SK-N-SH treated with all-trans-retinoic acid at 6 μM for 48 hours (cell line): ENCODE measurements around the gene PIGX.

Source experiments
- GLIS3 ChIP-seq: fragments of 250-450 bp; sonication (Bioruptor Pico); IDR thresholded peaks from 2 replicates; pipeline ENCODE4 v1.5.0; 2020; ENCODE audit warnings: mild to moderate bottlenecking, moderate library complexity
- PATZ1 ChIP-seq: fragments of 250-450 bp; sonication (Bioruptor Pico); IDR thresholded peaks from 2 replicates; pipeline ENCODE4 v1.8.0; 2020; ENCODE audit warnings: mild to moderate bottlenecking, moderate library complexity, borderline replicate concordance
- POU6F1 ChIP-seq: fragments of 250-450 bp; sonication (Bioruptor Pico); IDR thresholded peaks from 2 replicates; pipeline ENCODE4 v1.8.0; 2021; ENCODE audit warnings: low read depth, mild to moderate bottlenecking, moderate library complexity, borderline replicate concordance
- RARB ChIP-seq: fragments of 250-450 bp; sonication (Bioruptor Pico); IDR thresholded peaks from 2 replicates; pipeline ENCODE4 v1.8.0; 2021; ENCODE audit warnings: mild to moderate bottlenecking, moderate library complexity
- TCF4 ChIP-seq: fragments of 250-450 bp; sonication (Bioruptor Pico); IDR thresholded peaks from 2 replicates; pipeline ENCODE4 v1.8.0; 2021; ENCODE audit warnings: mild to moderate bottlenecking, moderate library complexity, borderline replicate concordance
- TSHZ2 ChIP-seq: fragments of 250-450 bp; sonication (Bioruptor Pico); IDR thresholded peaks from 2 replicates; pipeline ENCODE4 v1.5.0; 2020; ENCODE audit warnings: mild to moderate bottlenecking, moderate library complexity
- ZFP3 ChIP-seq: fragments of 250-450 bp; sonication (Bioruptor Pico); IDR thresholded peaks from 2 replicates; pipeline ENCODE4 v1.5.0; 2020; ENCODE audit warnings: mild to moderate bottlenecking, moderate library complexity
- ZFP30 ChIP-seq: fragments of 450-650 bp; formaldehyde crosslinking; IDR thresholded peaks from 2 replicates; pipeline ENCODE4 v1.5.0; 2022; ENCODE audit warnings: mild to moderate bottlenecking, moderate library complexity

GRCh38 chr3:196735751-196736150 lies 23.6 kb downstream of the PIGX start:
- TF ChIP-seq TSHZ2 (CRISPR knock-in tag) = no peak
- TF ChIP-seq PATZ1 (CRISPR knock-in tag) = no peak
- TF ChIP-seq ZFP30 = no peak
- no peak for TF ChIP-seq GLIS3 (CRISPR knock-in tag)
- no peak for TF ChIP-seq TCF4 (CRISPR knock-in tag)
- TF ChIP-seq ZFP3 (CRISPR knock-in tag) = no peak
- TF ChIP-seq RARB = no peak
- TF ChIP-seq POU6F1 (CRISPR knock-in tag) = no peak
